Right ventricle myocardium superior (tissue), 1 donor: Measurements from ENCODE around the gene PRDM16. TPM values are rescaled to one million over a fixed set of nuclear protein-coding genes. Genes with fewer than 3 reads are reported as not detected.

Source experiments
- ATAC-seq: fragments of 200-7000 bp; cut with Tn5 transposase; one replicate; pipeline ENCODE4 v1.9.1; 2020; ENCODE audit warnings: mild to moderate bottlenecking; ENCODE audit not compliant: poor library complexity
- DNase-seq: peaks from one replicate; pipeline ENCODE4 v3.0.0-alpha.2; 2020
- intact Hi-C: fragments of 100-400 bp; cut with DNase I; formaldehyde crosslinking; loops from one replicate; pipeline ENCODE4 v1.11.2; 2022
- total RNA-seq: library from RNA; stranded (reverse); fragmentation: NEBNext Ultra II Directional; extraction: Animal tissue kit (Norgen Biotek cat#: 25700); gene quantifications from one replicate; pipeline ENCODE4 v1.2.1, GENCODE V29; 2021
- donor health status: DM: no; HTN: yes; CAD: no; lungs with severe emphysema.

The PRDM16 gene
- total RNA-seq, 1 donor from 2014 or later = 14.2 TPM

- ATAC-seq (no peak), DNase-seq (no peak)
- intact Hi-C loops = no loop called here
These were observed 247.4 kb downstream of the PRDM16 start for GRCh38 chr1:3316340-3316943.

- intact Hi-C loops = no loop called here
- ATAC-seq = no peak
- DNase-seq = no peak
These were observed 248.5 kb downstream of the PRDM16 start for GRCh38 chr1:3317456-3317855.

- DNase-seq = no peak
- ATAC-seq = no peak
- intact Hi-C loops = no loop called here
These were observed 249.3 kb downstream of the PRDM16 start for GRCh38 chr1:3318329-3318728.

GRCh38 chr1:3319874-3320245, 250.9 kb downstream of the PRDM16 start:
- no peak for DNase-seq

GRCh38 chr1:3320246-3321152, 251.5 kb downstream of the PRDM16 start:
- intact Hi-C loops = no loop called here
- DNase-seq (no peak), ATAC-seq (no peak)

More at GRCh38 chr1:3319874-3320245, 250.9 kb downstream of the PRDM16 start:
- ATAC-seq = peak; percentile 40
- intact Hi-C loops = no loop called here

GRCh38 chr1:3321559-3322449, 252.8 kb downstream of the PRDM16 start:
- DNase-seq (no peak), ATAC-seq (no peak)
- intact Hi-C loops = no loop called here

GRCh38 chr1:3322450-3323020, 253.5 kb downstream of the PRDM16 start:
- ATAC-seq (no peak), DNase-seq (no peak)
- intact Hi-C loops = no loop called here

- ATAC-seq = peak; percentile 75
- peak; percentile 75 for DNase-seq
- intact Hi-C loops = no loop called here
These were observed 254.2 kb downstream of the PRDM16 start for GRCh38 chr1:3323021-3323795.

- ATAC-seq = no peak
- intact Hi-C loops = no loop called here
These were observed 255.0 kb downstream of the PRDM16 start for GRCh38 chr1:3323796-3324703.

GRCh38 chr1:3324704-3325535, 255.9 kb downstream of the PRDM16 start:
- DNase-seq (no peak), ATAC-seq (no peak)

More at GRCh38 chr1:3323796-3324703, 255.0 kb downstream of the PRDM16 start:
- DNase-seq = peak; percentile 49

GRCh38 chr1:3326516-3327388, 257.7 kb downstream of the PRDM16 start:
- intact Hi-C loops = no loop called here
- ATAC-seq (no peak), DNase-seq (no peak)

More at GRCh38 chr1:3324704-3325535, 255.9 kb downstream of the PRDM16 start:
- intact Hi-C loops = no loop called here

- ATAC-seq (no peak), DNase-seq (no peak)
- intact Hi-C loops = no loop called here
These were observed 258.3 kb downstream of the PRDM16 start for GRCh38 chr1:3327389-3327702.

GRCh38 chr1:3327936-3328590, 259.1 kb downstream of the PRDM16 start:
- intact Hi-C loops = no loop called here
- DNase-seq (peak; percentile 85), ATAC-seq (peak; percentile 74)

GRCh38 chr1:3329640-3330281, 260.8 kb downstream of the PRDM16 start:
- no peak for DNase-seq
- intact Hi-C loops = no loop called here
- no peak for ATAC-seq
